ENCODE data around the gene UNC5B. TPM values are rescaled to one million over a fixed set of nuclear protein-coding genes. Genes with fewer than 3 reads are reported as not detected.

Gene UNC5B
- total RNA-seq, 1 donor = 20.6 TPM

DNA sequence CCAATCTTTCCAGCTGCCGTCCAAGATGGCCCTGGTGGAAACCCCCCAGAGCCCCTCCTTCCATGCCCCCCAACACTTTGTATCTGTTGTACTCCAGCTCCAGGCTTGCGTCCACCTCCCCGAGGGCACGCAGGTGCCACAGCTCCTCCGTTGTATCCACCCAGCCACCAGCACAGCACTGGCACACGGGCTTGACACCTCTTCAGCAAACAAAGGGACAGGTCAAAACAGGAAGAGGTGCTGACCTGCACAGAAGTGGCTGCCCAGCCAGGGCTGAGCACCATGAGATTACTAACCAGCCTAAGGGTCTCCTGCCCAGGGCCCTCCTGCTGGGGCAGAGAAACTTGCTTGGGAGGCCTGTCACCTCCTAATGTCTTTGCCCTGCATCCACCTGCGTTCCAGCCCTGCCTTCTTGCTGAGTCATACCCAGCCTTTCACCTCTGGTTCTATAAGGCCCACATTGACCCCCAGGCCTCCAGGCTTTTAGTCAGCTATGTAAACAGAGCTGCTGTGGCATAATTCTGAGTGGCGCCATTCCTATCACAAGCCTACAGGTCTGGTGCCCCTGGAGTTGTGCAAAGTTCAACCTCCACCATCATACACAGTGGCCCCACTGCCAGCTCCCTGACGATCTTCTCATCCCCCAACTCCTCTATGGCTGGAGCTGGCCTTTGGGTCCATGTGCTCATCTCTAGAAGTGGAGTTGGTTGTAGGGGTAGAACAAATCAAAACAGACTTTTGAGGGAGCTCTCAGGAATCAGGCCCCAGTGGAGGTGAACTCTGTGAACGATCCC is 127.6 kb downstream of the UNC5B start:
- no peak for DNase-seq (ENCODE audit: low read depth)
- TF ChIP-seq, protein P1, sequence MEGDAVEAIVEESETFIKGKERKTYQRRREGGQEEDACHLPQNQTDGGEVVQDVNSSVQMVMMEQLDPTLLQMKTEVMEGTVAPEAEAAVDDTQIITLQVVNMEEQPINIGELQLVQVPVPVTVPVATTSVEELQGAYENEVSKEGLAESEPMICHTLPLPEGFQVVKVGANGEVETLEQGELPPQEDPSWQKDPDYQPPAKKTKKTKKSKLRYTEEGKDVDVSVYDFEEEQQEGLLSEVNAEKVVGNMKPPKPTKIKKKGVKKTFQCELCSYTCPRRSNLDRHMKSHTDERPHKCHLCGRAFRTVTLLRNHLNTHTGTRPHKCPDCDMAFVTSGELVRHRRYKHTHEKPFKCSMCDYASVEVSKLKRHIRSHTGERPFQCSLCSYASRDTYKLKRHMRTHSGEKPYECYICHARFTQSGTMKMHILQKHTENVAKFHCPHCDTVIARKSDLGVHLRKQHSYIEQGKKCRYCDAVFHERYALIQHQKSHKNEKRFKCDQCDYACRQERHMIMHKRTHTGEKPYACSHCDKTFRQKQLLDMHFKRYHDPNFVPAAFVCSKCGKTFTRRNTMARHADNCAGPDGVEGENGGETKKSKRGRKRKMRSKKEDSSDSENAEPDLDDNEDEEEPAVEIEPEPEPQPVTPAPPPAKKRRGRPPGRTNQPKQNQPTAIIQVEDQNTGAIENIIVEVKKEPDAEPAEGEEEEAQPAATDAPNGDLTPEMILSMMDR (IDR thresholded peaks at IDR 0.05; ENCODE audit: insufficient read depth, low read length) = no peak
- H3K4me3 ChIP-seq (ENCODE audit: low read depth, low read length) = no peak overlapping the region

DNA sequence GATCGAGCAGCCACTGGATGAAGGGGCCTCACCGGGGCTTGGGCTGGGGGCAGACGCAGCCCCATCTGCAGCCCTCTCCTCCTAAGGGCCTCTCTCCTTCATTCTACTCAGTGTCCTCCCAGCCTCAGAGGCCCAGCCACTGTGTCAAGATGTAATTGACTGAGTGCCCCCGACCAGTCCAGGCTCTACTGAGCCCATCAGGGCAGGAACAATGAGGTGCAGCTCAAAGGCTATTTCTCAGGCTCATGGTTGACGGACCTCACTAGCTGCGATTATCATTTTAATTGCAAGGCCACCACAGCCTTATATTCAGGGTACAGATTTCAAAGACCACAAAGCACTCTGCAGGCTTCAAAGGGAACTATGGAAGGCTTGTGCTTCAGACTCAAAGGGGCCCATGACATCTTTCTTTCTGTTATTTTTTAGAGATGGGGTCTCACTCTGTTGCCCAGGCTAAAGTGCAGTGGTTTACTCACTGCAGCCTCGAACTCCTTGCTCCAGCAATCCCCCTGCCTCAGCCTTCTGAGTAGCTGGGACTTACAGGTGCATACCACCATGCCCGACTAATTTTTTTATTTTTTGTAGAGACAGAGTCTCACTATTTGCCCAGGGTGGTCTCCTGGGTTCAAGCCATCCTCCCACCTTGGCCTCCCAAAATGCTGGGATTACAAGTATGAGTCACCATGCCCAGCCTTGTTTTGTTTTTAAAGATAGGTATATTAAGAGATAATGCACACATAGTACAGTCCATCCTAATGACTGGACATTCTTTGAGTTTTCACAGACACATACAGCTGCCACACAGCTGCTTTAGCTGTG is 130.4 kb downstream of the UNC5B start:
- no peak for DNase-seq (ENCODE audit: low read depth)
- TF ChIP-seq, protein P1 (IDR thresholded peaks at IDR 0.05; ENCODE audit: insufficient read depth, low read length) = no peak
- no peak overlapping the region for H3K4me3 ChIP-seq (ENCODE audit: low read depth, low read length)

DNA sequence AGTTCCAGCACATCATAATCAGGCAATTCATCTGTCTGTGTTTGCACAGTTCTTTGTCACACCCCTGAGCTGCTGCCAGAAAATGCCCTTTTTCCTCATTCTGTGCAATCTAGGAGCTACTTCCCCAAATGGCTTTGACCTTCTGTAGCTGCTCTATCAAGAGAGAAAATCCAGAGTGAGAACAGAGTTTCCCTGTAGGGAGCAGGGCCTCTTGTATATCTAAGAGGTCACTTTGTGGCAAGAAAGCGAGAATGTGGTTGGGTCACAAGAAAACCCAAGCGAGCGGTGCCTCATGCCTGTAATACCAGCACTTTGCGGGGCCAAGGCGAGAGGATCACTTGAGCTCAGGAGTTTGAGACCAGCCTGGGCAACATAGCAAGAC is 131.0 kb downstream of the UNC5B start:
- H3K4me3 ChIP-seq (ENCODE audit: low read depth, low read length) = no peak overlapping the region

DNA sequence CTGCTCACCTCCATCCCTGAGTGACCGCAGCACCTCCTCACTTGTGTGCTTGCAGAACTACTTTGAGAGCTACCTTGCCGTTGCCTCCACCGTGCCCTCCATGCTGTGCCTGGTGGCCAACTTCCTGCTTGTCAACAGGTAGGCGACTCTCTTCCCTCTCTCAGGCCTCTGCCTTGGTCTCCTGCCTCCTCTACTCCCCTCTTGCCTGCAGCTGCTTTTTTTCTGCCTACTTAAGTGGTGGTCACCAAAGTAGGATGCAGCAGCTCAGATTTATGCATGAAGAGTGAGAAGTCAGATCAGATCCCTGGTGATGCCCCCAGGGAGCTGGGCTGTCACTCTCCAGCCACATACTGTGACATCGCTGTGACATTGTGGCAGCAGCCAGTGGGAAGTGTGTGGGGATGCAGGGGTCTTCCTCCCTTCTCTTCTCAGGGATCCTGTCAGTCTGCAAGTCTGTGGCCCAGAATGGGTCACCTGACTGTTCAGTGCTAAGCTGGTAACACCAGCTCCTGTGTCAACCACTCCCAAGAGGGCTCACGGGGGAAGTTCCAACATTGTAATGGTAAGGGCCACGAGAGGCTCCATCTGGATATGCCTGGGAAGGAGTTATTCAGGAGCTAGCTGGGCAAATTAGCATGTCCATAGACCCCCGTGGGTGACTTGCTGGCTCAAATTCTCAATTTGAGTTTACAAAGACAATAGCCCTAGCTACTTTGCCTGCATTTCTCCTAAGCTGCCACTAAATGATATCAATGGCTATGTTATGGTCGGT is 132.0 kb downstream of the UNC5B start:
- TF ChIP-seq, protein P1 (IDR thresholded peaks at IDR 0.05; ENCODE audit: insufficient read depth, low read length) = no peak
- H3K4me3 ChIP-seq (ENCODE audit: low read depth, low read length) = no peak overlapping the region
- DNase-seq (ENCODE audit: low read depth) = no peak

More for the DNA sequence above, 131.0 kb downstream of the UNC5B start:
- TF ChIP-seq, protein P1 (IDR thresholded peaks at IDR 0.05; ENCODE audit: insufficient read depth, low read length) = no peak
- peak; percentile 15 for DNase-seq (ENCODE audit: low read depth)

DNA sequence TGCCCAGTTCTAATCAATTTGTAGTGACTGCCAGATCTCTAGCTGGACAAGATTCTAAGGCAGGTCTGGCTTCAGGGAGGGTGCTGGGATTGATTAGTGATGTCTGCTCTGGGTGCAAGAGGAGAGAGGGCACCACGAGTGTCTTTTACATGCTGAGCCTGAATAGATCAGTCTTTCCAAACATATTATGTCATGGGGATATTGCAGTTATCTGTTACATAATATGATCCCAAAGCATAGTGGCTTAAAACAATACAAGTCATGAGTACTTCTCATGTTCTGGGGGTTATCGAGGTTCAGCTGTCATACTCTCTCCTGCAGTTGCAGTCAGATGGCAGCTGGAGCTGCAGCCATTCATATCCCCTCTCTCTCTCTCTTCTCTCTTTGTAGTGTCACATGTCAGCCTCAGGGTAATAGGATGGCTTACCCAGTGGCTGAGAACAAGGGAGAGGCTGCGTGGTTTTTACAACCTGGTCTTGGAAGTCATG is 132.7 kb downstream of the UNC5B start:
- no peak for DNase-seq (ENCODE audit: low read depth)
- no peak overlapping the region for H3K4me3 ChIP-seq (ENCODE audit: low read depth, low read length)
- TF ChIP-seq, protein P1 (IDR thresholded peaks at IDR 0.05; ENCODE audit: insufficient read depth, low read length) = no peak

DNA sequence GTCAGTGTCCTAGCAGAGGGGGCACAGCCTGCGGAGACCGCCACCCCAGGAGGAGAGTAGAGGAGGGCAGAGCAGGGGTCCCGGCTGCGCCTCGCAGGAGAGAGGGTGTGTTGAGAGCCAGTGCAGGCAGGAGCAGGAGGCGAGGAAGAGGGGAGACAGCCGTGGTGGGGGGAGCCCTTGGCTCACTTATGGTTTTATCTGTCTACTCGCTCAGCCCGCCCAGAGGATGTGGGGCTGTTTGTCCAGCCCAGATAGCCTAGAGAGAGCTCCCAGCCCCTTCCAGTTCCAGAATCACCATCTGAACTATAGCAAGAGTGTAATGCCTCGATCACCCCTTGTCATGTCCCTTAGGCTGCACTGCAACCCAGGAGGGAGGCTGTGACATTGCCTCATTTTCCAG is 133.3 kb downstream of the UNC5B start:
- TF ChIP-seq, protein P1 (IDR thresholded peaks at IDR 0.05; ENCODE audit: insufficient read depth, low read length) = no peak
- no peak overlapping the region for H3K4me3 ChIP-seq (ENCODE audit: low read depth, low read length)
- DNase-seq (ENCODE audit: low read depth) = no peak
